Uterus (tissue), 2 donors: ENCODE measurements around the gene MIPOL1.

Source experiments
- POLR2A ChIP-seq, 2 donors: fragments of 450-650 bp; IDR thresholded peaks; one replicate each; pipeline ENCODE4 v1.6.1; 2016; ENCODE audit warnings: antibody characterized with exemption in 2 of 2, mild to moderate bottlenecking in 1 of 2, moderate library complexity in 1 of 2
- TF ChIP-seq, protein P1 (sequence below), 4 experiments: fragments of 200-600 bp in 2 of 4; fragments of 450-650 bp in 2 of 4; sonication (generic) in 2 of 4; IDR thresholded peaks; one replicate each; pipeline ENCODE4 v1.5.1; 2016 to 2019; ENCODE audit warnings: antibody characterized with exemption in 4 of 4, mild to moderate bottlenecking in 2 of 4, moderate library complexity in 1 of 4

DNA sequence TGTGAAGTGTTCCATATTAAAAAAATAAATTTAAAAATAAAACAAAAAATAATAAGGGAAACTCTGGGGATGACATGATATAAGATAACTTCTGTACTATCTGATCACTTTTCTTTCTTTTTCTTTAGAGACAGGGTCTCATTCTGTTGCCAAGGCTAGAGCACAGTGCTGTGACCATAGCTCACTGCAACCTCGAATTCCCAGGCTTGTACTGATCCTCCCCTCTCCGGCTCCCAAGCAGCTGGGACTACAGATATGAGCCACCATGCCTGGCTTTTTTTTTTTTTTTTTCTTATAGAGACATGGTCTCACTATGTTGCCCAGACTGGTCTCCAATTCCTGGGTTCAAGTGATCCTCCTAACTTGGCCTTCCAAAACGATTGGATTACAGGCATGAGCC, 10.4 kb upstream of the MIPOL1 start:
- TF ChIP-seq, protein P1, sequence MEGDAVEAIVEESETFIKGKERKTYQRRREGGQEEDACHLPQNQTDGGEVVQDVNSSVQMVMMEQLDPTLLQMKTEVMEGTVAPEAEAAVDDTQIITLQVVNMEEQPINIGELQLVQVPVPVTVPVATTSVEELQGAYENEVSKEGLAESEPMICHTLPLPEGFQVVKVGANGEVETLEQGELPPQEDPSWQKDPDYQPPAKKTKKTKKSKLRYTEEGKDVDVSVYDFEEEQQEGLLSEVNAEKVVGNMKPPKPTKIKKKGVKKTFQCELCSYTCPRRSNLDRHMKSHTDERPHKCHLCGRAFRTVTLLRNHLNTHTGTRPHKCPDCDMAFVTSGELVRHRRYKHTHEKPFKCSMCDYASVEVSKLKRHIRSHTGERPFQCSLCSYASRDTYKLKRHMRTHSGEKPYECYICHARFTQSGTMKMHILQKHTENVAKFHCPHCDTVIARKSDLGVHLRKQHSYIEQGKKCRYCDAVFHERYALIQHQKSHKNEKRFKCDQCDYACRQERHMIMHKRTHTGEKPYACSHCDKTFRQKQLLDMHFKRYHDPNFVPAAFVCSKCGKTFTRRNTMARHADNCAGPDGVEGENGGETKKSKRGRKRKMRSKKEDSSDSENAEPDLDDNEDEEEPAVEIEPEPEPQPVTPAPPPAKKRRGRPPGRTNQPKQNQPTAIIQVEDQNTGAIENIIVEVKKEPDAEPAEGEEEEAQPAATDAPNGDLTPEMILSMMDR (IDR thresholded peaks at IDR 0.05), result no peak
- no peak for TF ChIP-seq POLR2A (IDR thresholded peaks at IDR 0.05)
